Activated T-helper 1 cell treated with anti-CD3 and anti-CD28 coated beads, Interleukin-12 subunit alpha, Interleukin-12 subunit beta, Interleukin-2, Interleukin-4 antibody, amounts not matched to agents 30 ng/mL and 10 ng/mL and 1 ng/mL, durations not matched to agents 14 hours and 24 hours and 36 hours (primary cell): ENCODE results near the gene SLC35D2. TPM values are rescaled to one million over a fixed set of nuclear protein-coding genes. Genes with fewer than 3 reads are reported as not detected.

Source experiments
- total RNA-seq: library from RNA; stranded (reverse); gene quantifications from 2 replicates; pipeline ENCODE4 v1.2.3, GENCODE V29; 2022

Gene SLC35D2
- total RNA-seq, 1 donor from 2014 or later, result 8.5 TPM

Other genes starting within 250 kb of the SLC35D2 start
- gene HSD17B3, start 81.5 kb downstream of the SLC35D2 start, total RNA-seq, result not detected in 2 replicates
- gene ZNF367, start 34.7 kb upstream of the SLC35D2 start, total RNA-seq, result 21.8 and 22.0 TPM in 2 replicates
- 10.8 and 11.1 TPM in 2 replicates for gene HABP4, start 66.5 kb upstream of the SLC35D2 start, total RNA-seq
- 1.1 and 1.4 TPM in 2 replicates for gene CDC14B, start 236.1 kb upstream of the SLC35D2 start, total RNA-seq